GM23338 (cell line): ENCODE data around the gene DNAH6. TPM values are rescaled to one million over a fixed set of nuclear protein-coding genes. Genes with fewer than 3 reads are reported as not detected.

Source experiments
- ATAC-seq: fragments of 200-7000 bp; cut with Tn5 transposase; 3 replicates; pipeline ENCODE4 v1.9.1; 2020
- DNase-seq: peaks from one replicate; pipeline ENCODE4 v3.0.0-alpha.2; 2015; ENCODE audit warnings: low spot score
- H2AFZ ChIP-seq: fragments of 200-600 bp; sonication (generic); 2 replicates; pipeline ENCODE4 v1.8.0; 2016; ENCODE audit warnings: antibody characterized with exemption, mild to moderate bottlenecking, moderate library complexity
- H3F3A ChIP-seq: fragments of 200-600 bp; sonication (generic); replicated peaks from 2 replicates; pipeline ENCODE4 v1.8.0; 2017; ENCODE audit warnings: antibody characterized with exemption, mixed run types, low read depth
- H3K27ac ChIP-seq: fragments of 200-600 bp; sonication (generic); 2 replicates; pipeline ENCODE4 v1.6.1; 2016; ENCODE audit warnings: low read depth
- H3K27me3 ChIP-seq: fragments of 200-600 bp; sonication (generic); 2 replicates; pipeline ENCODE4 v1.8.0; 2016; ENCODE audit warnings: mild to moderate bottlenecking, mixed run types, moderate library complexity; ENCODE audit not compliant: insufficient read depth
- H3K36me3 ChIP-seq: fragments of 200-600 bp; sonication (generic); 2 replicates; pipeline ENCODE4 v1.8.0; 2016; ENCODE audit warnings: mild to moderate bottlenecking; ENCODE audit not compliant: insufficient read depth
- H3K4me1 ChIP-seq: fragments of 200-600 bp; sonication (generic); 2 replicates; pipeline ENCODE4 v1.8.0; 2016; ENCODE audit warnings: mild to moderate bottlenecking, moderate library complexity; ENCODE audit not compliant: insufficient read depth
- H3K4me2 ChIP-seq: fragments of 200-600 bp; sonication (generic); 2 replicates; pipeline ENCODE4 v1.7.1; 2017; ENCODE audit warnings: mixed run types
- H3K4me3 ChIP-seq: fragments of 200-600 bp; sonication (generic); 2 replicates; pipeline ENCODE4 v1.6.1; 2016; ENCODE audit warnings: mixed run types
- H3K79me2 ChIP-seq: fragments of 200-600 bp; sonication (generic); replicated peaks from 2 replicates; pipeline ENCODE4 v1.8.0; 2017; ENCODE audit warnings: mild to moderate bottlenecking; ENCODE audit not compliant: insufficient read depth
- H3K9me2 ChIP-seq: fragments of 200-600 bp; sonication (generic); 2 replicates; pipeline ENCODE4 v1.8.0; 2017; ENCODE audit not compliant: insufficient read depth
- H4K20me1 ChIP-seq: fragments of 200-600 bp; sonication (generic); replicated peaks from 2 replicates; pipeline ENCODE4 v1.8.0; 2017; ENCODE audit warnings: mild to moderate bottlenecking; ENCODE audit not compliant: insufficient read depth
- H3K27ac Mint-ChIP-seq: 2 replicates; pipeline ENCODE4 v1.8.0; 2020; ENCODE audit warnings: inconsistent platforms, mild to moderate bottlenecking, moderate library complexity, mixed read lengths
- H3K27me3 Mint-ChIP-seq: 3 replicates; pipeline ENCODE4 v1.8.0; 2022; ENCODE audit warnings: low read depth, mild to moderate bottlenecking, moderate library complexity, mixed read lengths, inconsistent platforms; ENCODE audit not compliant: insufficient read depth, poor library complexity
- H3K36me3 Mint-ChIP-seq: 3 replicates; pipeline ENCODE4 v1.8.0; 2021; ENCODE audit warnings: low read depth, mild to moderate bottlenecking, inconsistent platforms, moderate library complexity, mixed read lengths
- H3K4me1 Mint-ChIP-seq: 3 replicates; pipeline ENCODE4 v1.8.0; 2020; ENCODE audit warnings: mild to moderate bottlenecking, inconsistent platforms, mixed read lengths
- H3K4me3 Mint-ChIP-seq: 3 replicates; pipeline ENCODE4 v1.8.0; 2021; ENCODE audit warnings: moderate library complexity, mild to moderate bottlenecking, inconsistent platforms, mixed read lengths
- H3K9me3 Mint-ChIP-seq: 3 replicates; pipeline ENCODE4 v1.8.0; 2020; ENCODE audit warnings: moderate library complexity, mild to moderate bottlenecking, inconsistent platforms, mixed read lengths
- CTCF ChIP-seq, 2 experiments: fragments of 200-600 bp in 1 of 2; sonication (generic) in 1 of 2; conservative IDR thresholded peaks; 2 replicates each; pipeline versions ENCODE4 v1.5.1 to v1.6.1; 2016 to 2017; ENCODE audit warnings: antibody characterized with exemption in 2 of 2, low read depth in 2 of 2, mild to moderate bottlenecking in 2 of 2, moderate library complexity in 1 of 2
- EZH2phosphoT487 ChIP-seq: fragments of 200-600 bp; sonication (generic); IDR thresholded peaks from one replicate; pipeline ENCODE4 v1.8.1; 2018; ENCODE audit warnings: antibody characterized with exemption; ENCODE audit not compliant: unreplicated experiment
- POLR2AphosphoS5 ChIP-seq: IDR thresholded peaks from 2 replicates; pipeline ENCODE4 v1.6.1; 2016; ENCODE audit warnings: antibody characterized with exemption, low read depth
- STAT1 ChIP-seq: IDR thresholded peaks from one replicate; pipeline ENCODE4 v1.6.1; 2016; ENCODE audit warnings: antibody characterized with exemption; ENCODE audit not compliant: unreplicated experiment
- ZNF331 ChIP-seq: fragments of 250-450 bp; sonication (Bioruptor Pico); IDR thresholded peaks from 2 replicates; pipeline ENCODE4 v1.5.0; 2020; ENCODE audit warnings: low read depth, mild to moderate bottlenecking, moderate library complexity
- ZNF462 ChIP-seq: fragments of 250-450 bp; sonication (Bioruptor Pico); IDR thresholded peaks from 2 replicates; pipeline ENCODE4 v1.5.0; 2020; ENCODE audit warnings: mild to moderate bottlenecking, moderate library complexity
- polyA plus RNA-seq: library from polyadenylated mRNA; unstranded; fragments of >200 nt; fragmentation: Nextera tagmentation; extraction: Ambion mirVana; gene quantifications from 2 replicates; pipeline ENCODE4 v1.2.1, GENCODE V29; 2016
- total RNA-seq: library from RNA; depleted of rRNA; stranded (reverse); fragments of >200 nt; shearing (Covaris generic); gene quantifications from 2 replicates; pipeline ENCODE4 v1.2.3, GENCODE V29; 2014

The DNAH6 gene
- total and polyA plus RNA-seq, 2 experiments from 2014 or later, result 0.27 to 0.31 TPM

GRCh38 chr2:84716564-84716963 lies 200.3 kb downstream of the DNAH6 start:
- no peaks in the 10 kb centered on the region for H3K9me3 Mint-ChIP-seq
- ATAC-seq, result no peak
- Histone ChIP-seq H3K27me3 (no peaks in the 10 kb centered on the region), H3K9me2 (no peaks in the 10 kb centered on the region), H3K4me3 (no peak overlapping the region), H2AFZ (no peak overlapping the region), H3K4me1 (no peaks in the 10 kb centered on the region), H4K20me1 (no peaks in the 10 kb centered on the region), H3K36me3 (no peaks in the 10 kb centered on the region), H3K79me2 (no peaks in the 10 kb centered on the region), H3K27ac (no peak overlapping the region), H3K4me2 (no peak overlapping the region), H3F3A (no peaks in the 10 kb centered on the region)
- no peak for DNase-seq
- no peak for TF ChIP-seq ZNF462 (CRISPR knock-in tag)
- no peaks in the 10 kb centered on the region for H3K4me1 Mint-ChIP-seq
- H3K27ac Mint-ChIP-seq, result no peak overlapping the region; the same call in 1 of the 2 replicates
- no peak overlapping the region for H3K4me3 Mint-ChIP-seq
- no peaks in the 10 kb centered on the region for H3K36me3 Mint-ChIP-seq
- no peaks in the 10 kb centered on the region for H3K27me3 Mint-ChIP-seq

GRCh38 chr2:84717302-84717701 lies 201.0 kb downstream of the DNAH6 start:
- no peak overlapping the region for H3K4me2 ChIP-seq
- no peak overlapping the region for H3K4me3 Mint-ChIP-seq
- ATAC-seq (no peak), DNase-seq (no peak)
- H3K36me3 ChIP-seq, result no peaks in the 10 kb centered on the region
- H3K27me3 ChIP-seq, result no peaks in the 10 kb centered on the region
- H4K20me1 ChIP-seq, result no peaks in the 10 kb centered on the region
- no peak overlapping the region for H3K4me3 ChIP-seq
- TF ChIP-seq EZH2phosphoT487 (no peak), POLR2AphosphoS5 (no peak), CTCF (conservative IDR thresholded peaks at IDR 0.05; ENCODE audit: low read depth in 2 of 2) (no peak), STAT1 (no peak), ZNF331 (CRISPR knock-in tag) (no peak)
- H3F3A ChIP-seq, result no peaks in the 10 kb centered on the region
- no peaks in the 10 kb centered on the region for H3K27me3 Mint-ChIP-seq
- no peak overlapping the region for H3K27ac Mint-ChIP-seq
- no peaks in the 10 kb centered on the region for H3K79me2 ChIP-seq
- H3K36me3 Mint-ChIP-seq, result no peaks in the 10 kb centered on the region
- H3K9me3 Mint-ChIP-seq, result no peaks in the 10 kb centered on the region
- no peak overlapping the region for H2AFZ ChIP-seq
- H3K4me1 Mint-ChIP-seq, result no peaks in the 10 kb centered on the region
- no peaks in the 10 kb centered on the region for H3K9me2 ChIP-seq
- no peaks in the 10 kb centered on the region for H3K4me1 ChIP-seq
- no peak overlapping the region for H3K27ac ChIP-seq
